MCF 10A (cell line): ENCODE data around the gene CILP. TPM values are rescaled to one million over a fixed set of nuclear protein-coding genes. Genes with fewer than 3 reads are reported as not detected.

ENCODE experiments used
- BruUV-seq: library from RNA; stranded (reverse); fragments of 400-500 nt; replicated peaks from 2 replicates; lab custom pipeline; 2021; lab: Mats Ljungman, UMichigan
- CTCF ChIA-PET: fragments of 300-600 bp; sonication (Branson Sonifier 250); formaldehyde crosslinking; extraction: SDS; loops from one replicate; lab custom pipeline; 2021; ENCODE audit warnings: antibody characterized with exemption, inconsistent platforms; lab: Yijun Ruan, JAX
- POLR2A ChIA-PET: fragments of 300-600, 350-650 bp; sonication (Branson Sonifier 250); formaldehyde crosslinking; extraction: SDS; loops from one replicate; lab custom pipeline; 2020; ENCODE audit warnings: antibody characterized with exemption, inconsistent platforms; lab: Yijun Ruan, JAX
- DNase-seq: peaks from one replicate; pipeline ENCODE4 v3.0.0-alpha.2; 2018; ENCODE audit not compliant: unreplicated experiment
- H3K27ac Mint-ChIP-seq: one replicate; pipeline ENCODE4 v1.8.0; 2022; ENCODE audit warnings: mild to moderate bottlenecking, low read depth, mixed read lengths; ENCODE audit not compliant: unreplicated experiment
- H3K27me3 Mint-ChIP-seq: one replicate; pipeline ENCODE4 v1.8.0; 2022; ENCODE audit warnings: mixed read lengths; ENCODE audit not compliant: insufficient read depth, unreplicated experiment
- H3K36me3 Mint-ChIP-seq: one replicate; pipeline ENCODE4 v1.8.0; 2022; ENCODE audit warnings: mild to moderate bottlenecking, moderate library complexity, mixed read lengths; ENCODE audit not compliant: insufficient read depth, unreplicated experiment
- H3K4me1 Mint-ChIP-seq: one replicate; pipeline ENCODE4 v1.8.0; 2022; ENCODE audit warnings: mixed read lengths; ENCODE audit not compliant: insufficient read depth, unreplicated experiment
- H3K4me3 Mint-ChIP-seq: one replicate; pipeline ENCODE4 v1.8.0; 2022; ENCODE audit warnings: mild to moderate bottlenecking, moderate library complexity, mixed read lengths; ENCODE audit not compliant: unreplicated experiment
- H3K9me3 Mint-ChIP-seq: one replicate; pipeline ENCODE4 v1.8.0; 2022; ENCODE audit warnings: mixed read lengths; ENCODE audit not compliant: unreplicated experiment
- intact Hi-C: fragments of 100-400 bp; cut with micrococcal nuclease; formaldehyde crosslinking; loops from 2 replicates; pipeline ENCODE4 v1.14.1; 2022
- total RNA-seq: library from RNA; stranded (reverse); gene quantifications from 2 replicates; pipeline ENCODE4 v1.2.3, GENCODE V29; 2022
- TF ChIP-seq, protein P1 (sequence below): fragments of 200-600 bp; IDR thresholded peaks from one replicate; pipeline ENCODE4 v1.8.0; 2022; ENCODE audit warnings: antibody characterized with exemption, mild to moderate bottlenecking; ENCODE audit not compliant: unreplicated experiment

CILP gene
- total RNA-seq, 1 experiment from 2014 or later: not detected

DNA sequence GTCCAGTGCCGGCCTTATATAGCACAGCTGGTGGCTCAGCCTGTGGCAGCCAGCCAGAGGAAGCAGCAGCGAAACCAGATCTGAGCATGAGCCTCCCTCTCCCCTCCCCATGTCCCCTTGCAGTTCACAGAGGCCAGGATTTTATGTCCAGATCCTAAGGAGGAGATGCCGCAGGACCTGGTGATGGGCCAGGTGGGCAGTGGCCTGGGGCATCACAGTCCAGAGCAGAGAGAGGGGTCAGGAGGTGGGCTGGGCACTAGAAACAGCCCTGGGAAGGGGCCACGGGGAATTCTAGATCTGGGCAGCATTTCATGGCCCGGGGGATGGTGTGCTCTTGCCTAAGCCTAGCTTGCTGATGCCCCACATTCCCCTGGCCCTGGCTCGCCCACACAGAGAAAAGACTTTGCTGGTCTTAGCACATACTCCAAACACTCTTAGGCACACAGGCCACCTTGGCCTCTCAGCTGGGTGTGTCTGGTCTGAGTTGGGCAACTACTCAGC, 259 bp upstream of the CILP start:
- no peaks in the 10 kb centered on the region for H3K9me3 Mint-ChIP-seq
- intact Hi-C loops: no loop called here
- H3K4me3 Mint-ChIP-seq: no peak overlapping the region
- no TSS peak for BruUV-seq
- TF ChIP-seq, protein P1, sequence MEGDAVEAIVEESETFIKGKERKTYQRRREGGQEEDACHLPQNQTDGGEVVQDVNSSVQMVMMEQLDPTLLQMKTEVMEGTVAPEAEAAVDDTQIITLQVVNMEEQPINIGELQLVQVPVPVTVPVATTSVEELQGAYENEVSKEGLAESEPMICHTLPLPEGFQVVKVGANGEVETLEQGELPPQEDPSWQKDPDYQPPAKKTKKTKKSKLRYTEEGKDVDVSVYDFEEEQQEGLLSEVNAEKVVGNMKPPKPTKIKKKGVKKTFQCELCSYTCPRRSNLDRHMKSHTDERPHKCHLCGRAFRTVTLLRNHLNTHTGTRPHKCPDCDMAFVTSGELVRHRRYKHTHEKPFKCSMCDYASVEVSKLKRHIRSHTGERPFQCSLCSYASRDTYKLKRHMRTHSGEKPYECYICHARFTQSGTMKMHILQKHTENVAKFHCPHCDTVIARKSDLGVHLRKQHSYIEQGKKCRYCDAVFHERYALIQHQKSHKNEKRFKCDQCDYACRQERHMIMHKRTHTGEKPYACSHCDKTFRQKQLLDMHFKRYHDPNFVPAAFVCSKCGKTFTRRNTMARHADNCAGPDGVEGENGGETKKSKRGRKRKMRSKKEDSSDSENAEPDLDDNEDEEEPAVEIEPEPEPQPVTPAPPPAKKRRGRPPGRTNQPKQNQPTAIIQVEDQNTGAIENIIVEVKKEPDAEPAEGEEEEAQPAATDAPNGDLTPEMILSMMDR: no peak
- no peaks in the 10 kb centered on the region for H3K4me1 Mint-ChIP-seq
- H3K27me3 Mint-ChIP-seq: no peaks in the 10 kb centered on the region
- CTCF ChIA-PET: interaction anchor here (0.6 to 1.2 kb wide), 5 partner anchors 9 to 461 kb away, joined by 3 to 4 read pairs (median 3); no protein-coding TSS in a partner anchor
- peak; percentile 28 for DNase-seq
- no peak overlapping the region for H3K27ac Mint-ChIP-seq
- no peaks in the 10 kb centered on the region for H3K36me3 Mint-ChIP-seq
- POLR2A ChIA-PET: no interaction called here

DNA sequence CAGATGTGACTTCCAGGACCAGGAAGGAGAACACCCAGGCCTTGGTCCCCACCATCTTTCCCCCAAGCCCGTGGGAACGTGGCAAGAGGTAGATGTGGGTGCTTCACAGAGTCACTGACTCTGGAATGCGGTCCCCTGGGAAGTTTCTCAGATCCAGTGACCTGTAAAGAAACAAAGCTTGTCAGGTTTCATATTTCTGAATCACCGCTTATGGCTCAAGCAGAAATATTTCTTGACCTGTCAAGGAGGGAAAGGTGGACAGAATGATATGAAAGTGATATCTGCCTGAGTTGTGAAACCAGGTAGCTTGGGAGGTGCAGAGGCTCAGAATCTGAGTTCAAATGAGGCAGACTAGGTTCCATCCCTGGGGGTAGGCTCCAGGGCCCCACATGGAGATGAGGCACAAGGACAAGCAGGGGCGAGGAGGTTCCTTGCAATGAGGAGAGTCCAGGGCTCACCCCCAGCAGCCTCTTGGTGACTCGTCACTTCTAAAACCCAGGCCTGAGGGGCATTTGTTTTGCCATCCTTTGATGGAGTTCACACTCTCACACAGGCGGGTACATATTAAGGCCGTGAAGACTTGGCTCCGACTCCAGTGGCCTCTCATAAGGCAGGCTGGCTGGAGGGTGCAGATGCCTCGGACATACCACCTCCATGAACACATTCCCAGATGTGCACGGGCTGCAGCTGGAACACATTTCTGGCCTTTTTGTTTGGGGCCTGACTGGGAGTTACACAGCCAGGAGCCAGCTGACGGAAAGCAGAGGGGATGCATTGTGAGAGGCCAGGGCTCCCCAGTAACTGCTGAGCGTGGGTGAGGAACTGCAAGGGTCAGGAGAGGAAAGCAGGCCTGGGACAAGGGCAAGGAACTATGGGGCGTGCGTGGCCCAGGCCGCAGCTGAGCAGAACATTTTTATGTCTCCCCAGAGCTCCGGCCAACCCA, 1.3 kb downstream of the CILP start:
- Mint-ChIP-seq H3K4me1 (no peaks in the 10 kb centered on the region), H3K36me3 (no peaks in the 10 kb centered on the region), H3K27me3 (no peaks in the 10 kb centered on the region), H3K27ac (no peak overlapping the region), H3K4me3 (no peak overlapping the region), H3K9me3 (no peaks in the 10 kb centered on the region)
- ChIA-PET CTCF (no interaction called here), POLR2A (no interaction called here)
- intact Hi-C loops: no loop called here
- TF ChIP-seq, protein P1: no peak
- DNase-seq: no peak
- no TSS peak for BruUV-seq

DNA sequence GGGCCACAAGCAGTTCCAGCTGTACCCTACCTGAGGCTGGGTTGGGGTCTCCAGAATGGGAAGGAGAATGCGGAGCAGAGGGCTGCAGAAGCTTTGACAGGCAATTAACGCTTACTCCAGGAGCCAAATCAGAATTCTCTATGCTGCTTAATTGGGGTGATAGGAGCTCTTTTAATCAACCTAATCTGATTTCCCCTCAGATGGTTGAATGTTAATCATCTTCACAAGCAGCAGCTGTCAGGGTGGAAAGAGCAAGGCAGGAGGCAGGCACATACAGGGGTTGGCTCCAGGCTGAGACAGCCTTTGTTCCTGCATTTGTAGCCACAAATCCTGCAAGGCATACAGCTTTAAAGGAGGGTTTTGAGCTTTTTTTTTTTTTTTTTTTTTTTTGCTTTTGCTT, 2.6 kb downstream of the CILP start:
- TF ChIP-seq, protein P1: no peak
- Mint-ChIP-seq H3K4me1 (no peaks in the 10 kb centered on the region), H3K4me3 (no peak overlapping the region), H3K9me3 (no peaks in the 10 kb centered on the region), H3K27me3 (no peaks in the 10 kb centered on the region), H3K27ac (no peak overlapping the region), H3K36me3 (no peaks in the 10 kb centered on the region)
- BruUV-seq: no TSS peak
- CTCF ChIA-PET: interaction anchor here (0.6 to 1.3 kb wide), 5 partner anchors 22 to 122 kb away, joined by 3 to 4 read pairs (median 4); no protein-coding TSS in a partner anchor
- no peak for DNase-seq
- POLR2A ChIA-PET: interaction anchor here (1.4 kb wide), 1 partner anchor 77 kb away, joined by 3 read pairs; no protein-coding TSS in a partner anchor
- intact Hi-C loops: no loop called here

DNA sequence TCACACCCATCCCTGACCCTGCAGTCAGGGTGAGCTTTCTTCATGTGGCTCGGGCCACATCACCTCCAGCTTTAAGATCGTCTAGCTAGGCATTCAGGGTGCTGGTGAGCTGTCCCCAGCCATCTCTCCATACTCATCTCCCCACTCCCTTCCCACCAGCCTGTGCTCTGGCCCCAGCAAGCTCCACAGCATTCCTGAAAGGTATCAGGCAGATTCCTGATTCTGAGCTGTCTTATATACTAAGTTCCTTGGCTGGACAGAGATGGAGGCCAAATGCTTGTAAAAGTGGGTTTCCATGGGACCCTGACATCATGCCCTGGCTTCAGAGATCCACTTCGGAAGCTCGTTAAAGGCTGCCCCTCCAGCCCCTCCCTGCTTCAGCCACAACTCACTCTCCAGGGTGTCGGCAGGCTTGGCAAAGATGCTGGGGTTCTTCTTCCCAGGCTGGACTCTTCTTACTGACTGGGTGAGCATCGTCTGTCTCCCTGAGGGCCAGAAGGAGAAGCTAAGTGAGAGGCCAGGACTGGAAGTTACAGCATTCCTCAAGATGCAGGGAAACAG, 3.9 kb downstream of the CILP start:
- intact Hi-C loops: no loop called here
- BruUV-seq: no TSS peak
- Mint-ChIP-seq H3K27me3 (no peaks in the 10 kb centered on the region), H3K4me1 (no peaks in the 10 kb centered on the region), H3K27ac (no peak overlapping the region), H3K36me3 (no peaks in the 10 kb centered on the region), H3K4me3 (no peak overlapping the region), H3K9me3 (no peaks in the 10 kb centered on the region)
- POLR2A ChIA-PET: interaction anchor here (1.4 kb wide), 1 partner anchor 79 kb away, joined by 3 read pairs; no protein-coding TSS in a partner anchor
- TF ChIP-seq, protein P1: no peak
- no peak for DNase-seq
- CTCF ChIA-PET: interaction anchor here (0.6 to 1.2 kb wide), 4 partner anchors 21 to 477 kb away, joined by 3 to 4 read pairs (median 3); no protein-coding TSS in a partner anchor
